Activated naive CD4-positive, alpha-beta T cell treated with anti-CD3 and anti-CD28 coated beads for 36 hours (primary cell): ENCODE data around the gene SERPINB1. TPM values are rescaled to one million over a fixed set of nuclear protein-coding genes. Genes with fewer than 3 reads are reported as not detected.

Experiments
- CTCF ChIA-PET: fragments of 350-600 bp; sonication (Branson Sonifier 250); formaldehyde crosslinking; loops from one replicate; lab custom pipeline; 2021; ENCODE audit warnings: antibody characterized with exemption; lab: Charles Lee
- DNase-seq: peaks from one replicate; pipeline ENCODE4 v3.0.0-alpha.2; 2020
- H3K27ac Mint-ChIP-seq: one replicate; pipeline ENCODE4 v1.8.0; 2021; ENCODE audit warnings: mild to moderate bottlenecking, mixed read lengths
- H3K27me3 Mint-ChIP-seq: one replicate; pipeline ENCODE4 v1.8.0; 2021; ENCODE audit warnings: low read depth, mixed read lengths
- H3K36me3 Mint-ChIP-seq: one replicate; pipeline ENCODE4 v1.8.0; 2021; ENCODE audit warnings: low read depth, mixed read lengths
- H3K4me1 Mint-ChIP-seq: one replicate; pipeline ENCODE4 v1.8.0; 2021; ENCODE audit warnings: low read depth, mixed read lengths
- H3K4me3 Mint-ChIP-seq: one replicate; pipeline ENCODE4 v1.8.0; 2021; ENCODE audit warnings: mild to moderate bottlenecking, moderate library complexity, mixed read lengths
- H3K9me3 Mint-ChIP-seq: one replicate; pipeline ENCODE4 v1.8.0; 2021; ENCODE audit warnings: mixed read lengths
- intact Hi-C: fragments of 100-400 bp; cut with micrococcal nuclease; formaldehyde crosslinking; loops from one replicate; pipeline ENCODE4 v1.15.1; 2023
- total RNA-seq, 2 experiments: library from RNA; stranded (reverse); gene quantifications; one replicate each; pipeline ENCODE4 v1.2.3, GENCODE V29; 2021

SERPINB1 gene
- total RNA-seq, 2 experiments from 2014 or later: 200 to 208 TPM

DNA sequence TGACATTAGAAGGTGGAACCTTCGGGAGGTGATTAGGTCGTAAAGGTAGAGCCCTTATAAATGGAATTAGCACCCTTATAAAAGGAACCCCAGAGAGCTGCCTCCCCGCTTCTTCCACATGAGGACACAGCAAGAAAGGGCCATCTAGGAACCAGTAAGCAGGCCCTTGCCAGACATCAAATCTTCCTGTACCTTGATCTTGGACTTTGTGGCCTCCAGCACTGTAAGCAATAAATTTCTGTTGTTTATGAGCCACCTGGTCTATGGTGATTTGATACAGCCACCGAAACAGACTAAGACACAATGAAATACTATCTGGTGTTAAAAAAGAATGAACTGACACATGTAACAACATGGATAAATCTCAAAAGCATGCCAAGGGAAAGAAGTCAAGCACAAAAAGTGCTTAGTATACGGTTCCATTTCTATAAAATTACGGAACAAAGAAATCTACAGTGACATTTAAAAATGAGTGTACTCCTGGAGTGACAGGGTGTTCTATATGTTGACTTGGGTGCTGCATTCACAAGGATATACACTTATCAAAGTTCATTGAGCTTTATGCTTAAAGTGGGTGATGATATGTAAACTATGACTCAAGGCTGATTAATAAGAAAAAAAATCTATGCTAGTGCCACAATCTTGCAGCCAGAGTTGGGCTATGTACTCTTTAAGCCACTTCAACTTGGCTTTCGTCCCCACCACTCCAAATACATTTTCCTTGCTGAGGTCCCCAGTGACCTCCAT is 18.4 kb downstream of the SERPINB1 start:
- Mint-ChIP-seq H3K36me3 (no peaks in the 10 kb centered on the region), H3K4me1 (peaks cover 24% of the 10 kb centered on the region), H3K27me3 (no peaks in the 10 kb centered on the region), H3K4me3 (no peak overlapping the region), H3K27ac (no peak overlapping the region), H3K9me3 (no peaks in the 10 kb centered on the region)
- CTCF ChIA-PET: interaction anchor here (1.3 kb wide), 1 partner anchor 18 kb away, joined by 4 read pairs; the partner anchor contains the start of gene SERPINB1
- intact Hi-C loops: loop anchor here (2.0 kb wide), 1 partner anchor 18 kb away; the partner anchor contains the start of gene SERPINB1
- no peak for DNase-seq

DNA sequence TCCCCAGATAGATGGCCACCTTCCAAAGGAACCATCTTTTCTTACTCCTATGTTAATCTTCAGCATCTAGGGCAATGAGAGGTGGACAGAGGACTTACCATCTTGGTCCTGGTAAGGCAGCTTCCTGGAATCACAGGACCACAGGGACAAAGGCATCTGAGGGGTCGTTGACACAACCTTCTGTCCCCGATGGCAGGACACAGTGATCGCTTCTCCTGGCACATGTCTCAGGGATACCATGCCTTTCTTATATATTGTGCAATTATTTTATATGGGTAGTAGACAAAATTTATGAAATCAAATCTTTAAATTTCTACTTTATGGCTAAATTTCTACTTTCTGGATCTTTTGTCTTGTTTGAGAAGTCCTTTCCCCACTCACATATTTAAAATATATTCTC is 20.1 kb downstream of the SERPINB1 start:
- intact Hi-C loops: no loop called here
- DNase-seq: no peak
- H3K27ac Mint-ChIP-seq: no peak overlapping the region
- CTCF ChIA-PET: no interaction called here
- H3K4me1 Mint-ChIP-seq: peaks cover 39% of the 10 kb centered on the region
- H3K36me3 Mint-ChIP-seq: peaks cover 1% of the 10 kb centered on the region
- H3K4me3 Mint-ChIP-seq: no peak overlapping the region
- H3K9me3 Mint-ChIP-seq: peaks cover 2% of the 10 kb centered on the region
- no peaks in the 10 kb centered on the region for H3K27me3 Mint-ChIP-seq

DNA sequence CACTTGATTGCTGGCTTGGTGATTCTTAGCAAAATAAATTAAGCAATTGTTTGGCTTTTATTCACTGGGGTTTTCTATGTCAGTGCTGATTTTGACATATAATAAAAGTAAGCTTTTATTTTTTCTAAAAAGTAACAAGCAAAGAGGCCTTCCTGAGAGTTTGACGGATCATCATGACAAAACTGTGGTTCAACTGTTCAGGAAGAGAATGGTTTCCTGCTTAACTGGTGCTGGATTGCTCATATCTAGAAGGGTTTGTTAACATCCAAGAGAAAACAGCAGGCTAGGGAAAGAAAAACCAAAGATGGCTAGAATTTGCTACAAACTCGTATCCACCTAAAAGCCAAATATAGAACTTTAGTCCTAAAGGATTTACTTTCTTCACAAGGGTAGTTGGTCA is 21.2 kb downstream of the SERPINB1 start:
- H3K4me3 Mint-ChIP-seq: no peak overlapping the region
- H3K4me1 Mint-ChIP-seq: peaks cover 40% of the 10 kb centered on the region

DNA sequence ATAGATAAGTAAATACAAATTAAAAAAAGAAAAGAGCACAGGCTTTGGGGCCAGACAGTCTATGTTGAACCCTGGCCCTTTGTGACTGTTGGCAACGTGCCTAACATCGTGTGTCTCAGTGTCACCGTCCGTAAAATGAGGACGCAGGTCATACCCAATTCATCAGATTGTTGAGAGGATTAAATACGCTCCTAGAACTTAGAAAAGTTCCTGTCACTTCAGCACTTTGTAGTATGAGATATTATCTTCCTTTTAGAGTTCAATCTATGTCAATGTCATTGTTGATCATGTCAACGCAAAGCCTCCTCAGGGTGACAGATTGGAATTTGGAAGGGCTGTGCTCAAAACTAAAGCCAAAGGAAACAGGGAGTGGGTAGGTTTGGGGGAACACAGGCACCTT is 21.7 kb downstream of the SERPINB1 start:
- H3K4me1 Mint-ChIP-seq: peaks cover 40% of the 10 kb centered on the region
- peaks cover 9% of the 10 kb centered on the region for H3K36me3 Mint-ChIP-seq
- H3K27ac Mint-ChIP-seq: peak overlapping the region; percentile 84

More for the DNA sequence above, 21.2 kb downstream of the SERPINB1 start:
- no peak for DNase-seq
- Mint-ChIP-seq H3K27me3 (no peaks in the 10 kb centered on the region), H3K36me3 (peaks cover 9% of the 10 kb centered on the region), H3K9me3 (peaks cover 13% of the 10 kb centered on the region), H3K27ac (peak overlapping the region; percentile 84)
- CTCF ChIA-PET: no interaction called here
- intact Hi-C loops: loop anchor here (1.0 kb wide), 1 partner anchor 27 kb away; no protein-coding TSS in a partner anchor

DNA sequence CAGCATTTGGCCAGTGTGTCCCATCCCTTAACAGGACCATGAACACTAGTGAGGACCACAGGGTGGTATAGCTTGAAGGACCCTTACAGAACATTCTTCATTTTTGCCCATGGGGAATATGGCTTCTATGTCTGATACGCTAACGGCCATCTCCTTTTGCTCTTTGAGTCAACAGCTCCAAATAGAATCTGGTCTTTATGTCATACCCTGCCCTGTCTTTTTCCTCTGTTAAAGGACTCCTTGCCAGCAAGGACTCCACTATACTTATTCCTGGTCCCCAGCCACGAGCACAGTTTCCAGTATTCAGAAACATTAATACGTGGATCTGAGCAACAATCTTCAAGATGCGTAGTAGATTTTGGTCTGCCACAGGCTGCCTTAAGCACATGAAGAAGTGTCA is 22.5 kb downstream of the SERPINB1 start:
- Mint-ChIP-seq H3K9me3 (peaks cover 16% of the 10 kb centered on the region), H3K4me1 (peaks cover 40% of the 10 kb centered on the region), H3K36me3 (peaks cover 9% of the 10 kb centered on the region), H3K27ac (no peak overlapping the region), H3K27me3 (no peaks in the 10 kb centered on the region), H3K4me3 (no peak overlapping the region)
- DNase-seq: no peak
- CTCF ChIA-PET: interaction anchor here (1.1 to 1.4 kb wide), 3 partner anchors 28 to 172 kb away, joined by 3 to 6 read pairs (median 4); no protein-coding TSS in a partner anchor
- intact Hi-C loops: no loop called here

More for the DNA sequence above, 21.7 kb downstream of the SERPINB1 start:
- Mint-ChIP-seq H3K9me3 (peaks cover 16% of the 10 kb centered on the region), H3K27me3 (no peaks in the 10 kb centered on the region), H3K4me3 (peak overlapping the region; percentile 32)
- intact Hi-C loops: loop anchor here (1.0 kb wide), 1 partner anchor 27 kb away; no protein-coding TSS in a partner anchor
- CTCF ChIA-PET: no interaction called here
- no peak for DNase-seq

DNA sequence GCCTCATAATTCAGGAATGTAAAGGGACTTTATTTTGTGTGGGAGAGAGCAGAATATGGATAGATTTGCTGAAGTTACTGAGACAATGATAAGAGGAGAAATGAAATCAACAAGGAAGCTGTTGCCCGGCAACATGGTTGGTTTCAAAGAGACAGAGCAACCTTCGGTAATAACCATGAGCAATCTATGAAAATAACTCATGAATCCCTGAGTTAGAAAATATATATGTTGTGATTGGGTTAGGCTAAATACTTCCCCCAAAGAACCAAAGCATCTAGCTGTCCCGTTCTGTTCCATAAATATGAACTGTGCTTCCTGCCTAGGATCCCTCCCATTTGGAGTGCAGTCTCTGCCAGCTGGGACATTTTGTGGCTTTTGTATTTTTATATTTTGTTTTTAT is 23.1 kb downstream of the SERPINB1 start:
- Mint-ChIP-seq H3K9me3 (peaks cover 16% of the 10 kb centered on the region), H3K27me3 (no peaks in the 10 kb centered on the region), H3K36me3 (peaks cover 9% of the 10 kb centered on the region), H3K27ac (peak overlapping the region; percentile 17), H3K4me3 (no peak overlapping the region), H3K4me1 (peaks cover 40% of the 10 kb centered on the region)
- CTCF ChIA-PET: interaction anchor here (1.1 to 1.4 kb wide), 3 partner anchors 27 to 172 kb away, joined by 3 to 6 read pairs (median 4); no protein-coding TSS in a partner anchor
- peak; percentile 61 for DNase-seq
- intact Hi-C loops: loop anchor here (1.0 kb wide), 2 partner anchors 23 to 122 kb away; partner anchors contain the start of gene SERPINB1

DNA sequence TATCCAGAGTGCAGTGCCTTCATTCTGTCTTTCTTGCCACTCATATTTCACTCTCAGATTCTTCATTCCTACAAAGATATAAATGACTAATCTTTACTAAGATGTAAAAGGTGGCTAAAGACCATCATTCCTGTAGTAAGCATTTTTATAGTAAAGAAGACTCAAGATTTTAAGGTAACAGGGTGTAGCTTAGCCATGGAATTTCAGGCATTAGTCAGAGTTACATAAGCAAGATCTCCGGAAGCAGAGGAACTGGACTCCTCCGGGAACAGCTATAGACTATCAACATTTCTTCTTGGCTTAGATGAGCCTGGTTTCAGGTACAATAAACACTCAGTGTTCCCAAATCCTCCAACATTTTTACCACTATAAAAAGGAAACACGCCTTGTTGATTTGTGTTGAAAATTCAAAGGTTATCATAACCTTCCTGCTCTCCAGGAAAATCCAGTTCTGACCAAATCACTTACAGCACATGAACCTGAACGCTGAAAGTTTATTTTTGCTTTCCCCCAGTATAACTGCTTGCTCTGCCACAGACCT is 23.7 kb downstream of the SERPINB1 start:
- Mint-ChIP-seq H3K27ac (peak overlapping the region; percentile 17), H3K9me3 (peaks cover 16% of the 10 kb centered on the region), H3K4me3 (no peak overlapping the region), H3K36me3 (peaks cover 9% of the 10 kb centered on the region), H3K4me1 (peaks cover 40% of the 10 kb centered on the region), H3K27me3 (no peaks in the 10 kb centered on the region)
- CTCF ChIA-PET: interaction anchor here (1.1 to 1.4 kb wide), 3 partner anchors 27 to 173 kb away, joined by 3 to 6 read pairs (median 4); no protein-coding TSS in a partner anchor
- intact Hi-C loops: loop anchor here (1.0 to 2.0 kb wide), 3 partner anchors 23 to 122 kb away; partner anchors contain the start of gene SERPINB1
- DNase-seq: no peak

DNA sequence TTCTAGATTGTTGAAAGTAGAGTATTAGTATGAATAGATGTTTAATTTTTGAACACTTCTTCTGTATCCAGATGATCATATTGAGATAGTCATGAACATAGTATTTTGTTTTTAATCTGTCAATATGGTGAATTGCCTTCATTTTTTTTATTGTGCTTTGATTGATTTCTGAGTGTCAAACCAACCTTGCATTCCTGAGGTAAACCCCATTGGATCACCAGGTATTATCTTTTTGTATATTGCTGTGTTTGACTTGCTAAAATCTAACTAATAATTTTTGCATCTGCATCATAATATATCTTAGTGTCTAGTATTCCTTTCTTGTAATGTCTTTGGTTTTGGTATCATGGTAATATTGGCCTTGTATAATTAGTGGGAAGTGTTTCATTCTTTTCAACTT is 25.5 kb downstream of the SERPINB1 start:
- H3K9me3 Mint-ChIP-seq: peaks cover 16% of the 10 kb centered on the region
- peaks cover 40% of the 10 kb centered on the region for H3K4me1 Mint-ChIP-seq
- H3K36me3 Mint-ChIP-seq: peaks cover 11% of the 10 kb centered on the region

DNA sequence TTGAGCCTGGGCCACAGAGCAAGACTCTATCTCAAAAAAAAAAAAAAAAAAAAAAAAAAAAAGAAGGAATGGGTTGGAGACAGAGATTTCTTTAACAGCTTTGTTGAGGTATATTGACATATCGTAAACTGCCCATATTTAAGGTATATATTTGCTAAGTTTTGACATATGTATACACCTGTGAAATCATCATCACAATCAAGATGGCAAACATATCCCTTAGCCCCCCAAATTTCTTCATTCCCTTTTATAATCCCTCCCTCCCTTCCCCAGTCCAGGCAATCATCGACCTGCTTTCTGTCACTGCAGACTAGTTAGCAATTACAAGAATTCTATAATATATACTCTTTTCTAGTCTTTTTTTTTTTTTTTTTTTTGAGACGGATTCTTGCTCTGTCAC is 29.0 kb downstream of the SERPINB1 start:
- intact Hi-C loops: no loop called here
- no peak overlapping the region for H3K4me3 Mint-ChIP-seq

More for the DNA sequence above, 25.5 kb downstream of the SERPINB1 start:
- Mint-ChIP-seq H3K27ac (no peak overlapping the region), H3K27me3 (no peaks in the 10 kb centered on the region), H3K4me3 (no peak overlapping the region)
- DNase-seq: no peak
- CTCF ChIA-PET: no interaction called here
- intact Hi-C loops: loop anchor here (2.0 kb wide), 1 partner anchor 21 kb away; no protein-coding TSS in a partner anchor

DNA sequence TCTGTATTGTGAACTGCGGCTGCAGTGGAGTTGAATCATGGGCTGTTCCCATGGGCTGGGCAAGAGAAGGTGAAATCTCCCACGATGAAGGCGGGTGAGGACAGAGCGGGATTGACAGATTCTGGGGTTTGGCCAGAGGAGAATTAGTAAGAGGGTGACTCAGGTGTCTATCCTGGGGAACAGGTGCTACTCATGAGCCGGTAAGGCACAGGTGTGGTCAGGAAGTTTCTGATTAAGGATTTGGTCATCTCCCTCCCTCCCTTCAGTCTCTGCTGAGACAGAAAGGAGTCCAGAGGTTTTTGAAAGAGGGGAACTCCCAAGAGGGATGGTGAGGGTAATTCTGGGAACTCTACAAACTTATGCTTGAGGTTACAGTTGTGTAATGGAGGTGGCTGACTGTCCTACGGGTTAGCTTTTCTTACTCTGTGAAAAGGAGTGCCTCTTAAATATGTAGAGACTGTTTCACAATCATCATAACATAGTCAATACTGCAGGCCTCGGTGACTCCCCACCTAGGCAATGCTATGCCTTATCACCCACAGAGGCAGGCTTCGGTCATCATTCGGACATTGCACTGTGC is 31.5 kb downstream of the SERPINB1 start:
- Mint-ChIP-seq H3K9me3 (peaks cover under 1% of the 10 kb centered on the region), H3K36me3 (peaks cover 2% of the 10 kb centered on the region), H3K4me1 (peaks cover 7% of the 10 kb centered on the region), H3K27me3 (no peaks in the 10 kb centered on the region), H3K27ac (peak overlapping the region; percentile 44), H3K4me3 (no peak overlapping the region)
- CTCF ChIA-PET: no interaction called here
- intact Hi-C loops: no loop called here
- DNase-seq: no peak

More for the DNA sequence above, 29.0 kb downstream of the SERPINB1 start:
- DNase-seq: no peak
- H3K36me3 Mint-ChIP-seq: peaks cover 11% of the 10 kb centered on the region
- H3K27me3 Mint-ChIP-seq: no peaks in the 10 kb centered on the region
- peaks cover 18% of the 10 kb centered on the region for H3K4me1 Mint-ChIP-seq
- no peak overlapping the region for H3K27ac Mint-ChIP-seq
- H3K9me3 Mint-ChIP-seq: peaks cover 16% of the 10 kb centered on the region
- CTCF ChIA-PET: no interaction called here

DNA sequence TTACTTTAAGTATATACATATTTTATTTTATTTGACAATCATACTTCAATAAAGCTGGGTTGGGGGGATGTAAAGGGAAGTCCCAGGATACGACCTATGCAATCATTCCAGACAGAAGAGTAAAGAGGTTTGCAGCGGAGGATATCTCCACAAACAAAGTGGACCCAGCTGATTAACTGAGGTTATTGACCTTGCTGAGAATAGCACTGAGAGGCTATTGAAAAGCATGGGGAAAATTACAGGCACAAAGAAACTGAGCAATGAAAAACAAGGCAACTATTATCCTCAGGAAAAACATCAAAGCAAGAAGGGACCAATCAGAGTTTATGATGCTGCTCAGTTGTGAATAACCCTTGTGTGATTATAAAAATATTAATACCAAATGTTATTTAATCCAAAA is 32.6 kb downstream of the SERPINB1 start:
- H3K9me3 Mint-ChIP-seq: no peaks in the 10 kb centered on the region
- CTCF ChIA-PET: interaction anchor here (0.7 kb wide), 1 partner anchor 11 kb away, joined by 4 read pairs; no protein-coding TSS in a partner anchor
- H3K4me1 Mint-ChIP-seq: peaks cover 7% of the 10 kb centered on the region
- DNase-seq: no peak
- no peak overlapping the region for H3K27ac Mint-ChIP-seq
- no peaks in the 10 kb centered on the region for H3K27me3 Mint-ChIP-seq
- intact Hi-C loops: no loop called here
- no peak overlapping the region for H3K4me3 Mint-ChIP-seq
- peaks cover 2% of the 10 kb centered on the region for H3K36me3 Mint-ChIP-seq
